HG03196 (cell line): Measurements from ENCODE around the gene CRCP.
"Not testable (repeated sequence)": the region's sequence is repeated elsewhere in the genome, so short reads cannot be mapped to it uniquely, and the experiment has no call there.

Experiments used
- ATAC-seq: cut with Tn5 transposase; IDR thresholded peaks from one replicate; pipeline ENCODE4 v1.9.1; 2021; ENCODE audit not compliant: unreplicated experiment

CRCP gene

DNA sequence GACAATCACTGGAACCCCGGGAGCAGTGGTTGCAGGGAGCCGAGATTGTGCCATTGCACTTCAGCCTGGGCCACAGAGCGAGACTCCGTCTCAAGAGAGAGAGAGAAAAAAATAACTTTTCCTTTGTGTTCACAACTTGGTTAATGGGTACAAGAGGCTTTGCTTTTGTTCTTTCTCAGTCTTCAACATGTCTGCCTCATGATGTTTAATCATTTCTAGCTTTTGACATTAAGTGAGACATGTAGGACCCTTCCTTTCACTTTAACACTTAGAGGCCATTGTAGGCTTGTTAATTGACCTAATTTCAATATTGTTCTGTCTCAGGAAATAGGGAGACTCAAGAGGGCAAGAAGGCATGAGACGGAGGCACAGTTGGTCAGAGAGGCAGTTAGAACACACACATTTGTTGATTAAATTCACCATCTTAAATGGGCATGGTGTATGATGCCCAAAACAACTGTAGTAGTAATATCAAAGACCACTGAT, 9.3 kb upstream of the CRCP start:
- no peak for ATAC-seq

DNA sequence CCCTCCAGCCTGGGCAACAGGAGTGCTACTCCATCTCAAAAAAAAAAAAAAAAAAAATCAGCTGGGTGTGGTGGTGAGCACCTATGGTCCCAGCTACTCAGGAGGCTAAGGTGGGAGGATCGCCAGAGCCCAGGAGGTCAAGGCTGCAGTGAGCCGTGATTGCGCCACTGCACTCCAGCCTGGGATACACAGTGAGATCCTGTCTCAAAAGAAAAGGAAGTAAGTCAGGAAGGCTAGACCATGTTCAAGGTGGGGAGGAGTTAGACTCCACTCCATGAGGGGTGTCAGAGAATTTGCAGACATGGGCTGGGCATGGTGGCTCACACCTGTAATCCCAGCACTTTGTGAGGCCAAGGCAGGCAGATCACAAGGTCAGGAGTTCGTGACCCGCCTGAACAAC, 6.2 kb upstream of the CRCP start:
- ATAC-seq, result not testable (repeated sequence)

DNA sequence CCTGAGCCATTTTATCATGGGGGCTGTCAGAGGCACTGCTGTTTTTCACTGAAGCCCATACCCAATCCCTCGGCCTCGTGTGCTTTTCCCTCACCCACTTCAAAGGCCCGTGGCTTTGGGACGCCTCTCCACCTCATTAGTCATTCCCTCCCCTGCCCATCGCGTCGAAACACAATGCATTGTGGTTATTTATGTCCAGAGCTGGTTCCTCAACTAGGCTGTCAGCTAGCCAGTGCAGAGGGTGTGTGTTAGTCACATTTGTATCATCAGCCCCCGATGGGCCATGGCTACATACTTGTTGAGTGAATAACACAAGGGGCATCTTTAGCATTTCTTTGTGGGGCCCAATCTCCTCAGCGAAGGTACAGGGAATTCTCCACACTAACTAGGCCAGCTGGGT, 3.8 kb upstream of the CRCP start:
- ATAC-seq, result no peak

DNA sequence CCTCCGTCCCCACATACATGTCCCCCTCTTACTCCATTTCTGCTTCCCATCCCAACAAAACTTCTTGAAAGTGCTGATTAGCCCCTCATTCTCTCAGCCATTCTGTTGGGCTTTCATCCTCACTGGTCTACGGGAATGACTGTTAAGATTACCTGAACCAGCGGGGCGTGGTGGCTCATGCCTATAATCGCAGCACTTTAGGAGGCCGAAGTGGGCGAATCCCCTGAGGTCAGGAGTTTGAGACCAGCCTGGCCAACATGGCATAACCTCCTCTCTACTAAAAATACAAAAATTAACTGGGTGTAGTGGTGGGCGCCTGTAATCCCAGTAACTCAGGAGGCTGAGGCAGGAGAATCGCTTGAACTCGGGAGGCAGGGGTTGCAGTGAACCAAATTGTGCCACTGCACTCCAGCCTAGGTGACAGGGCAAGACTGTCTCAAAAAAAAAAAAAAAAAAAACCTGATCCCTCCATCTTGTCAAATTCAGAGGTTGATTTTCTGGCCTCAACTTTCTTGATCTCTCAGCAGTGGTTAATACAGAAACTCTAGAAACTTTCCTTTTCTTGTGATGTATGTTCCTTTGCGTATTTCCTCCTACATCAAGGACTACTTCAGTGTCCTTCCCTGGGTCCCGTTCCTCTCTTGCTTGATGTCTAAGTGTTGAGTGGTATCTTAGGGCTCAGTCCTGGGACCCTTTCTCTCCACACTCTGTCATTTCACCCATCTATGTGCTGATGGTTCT, 2.2 kb downstream of the CRCP start:
- ATAC-seq, result not testable (repeated sequence)

DNA sequence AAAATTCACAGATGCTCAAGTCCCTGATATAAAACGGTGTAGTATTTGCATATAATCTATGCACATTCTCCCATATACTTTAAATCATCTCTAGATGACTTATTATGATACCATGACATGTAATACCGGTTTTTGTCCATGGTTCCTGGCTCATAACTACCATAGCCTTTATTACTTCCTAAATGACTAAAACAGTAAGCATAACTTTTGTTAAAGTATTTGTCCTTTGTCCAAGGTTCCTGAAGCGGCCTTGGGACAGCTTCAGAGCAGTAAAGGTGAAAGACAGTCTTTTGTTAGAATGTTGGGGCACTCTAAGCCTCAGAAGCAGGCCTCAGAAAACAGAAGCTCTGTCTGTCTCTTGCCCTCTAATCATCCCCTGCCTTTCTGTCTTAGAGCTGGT, 4.0 kb downstream of the CRCP start:
- no peak for ATAC-seq

DNA sequence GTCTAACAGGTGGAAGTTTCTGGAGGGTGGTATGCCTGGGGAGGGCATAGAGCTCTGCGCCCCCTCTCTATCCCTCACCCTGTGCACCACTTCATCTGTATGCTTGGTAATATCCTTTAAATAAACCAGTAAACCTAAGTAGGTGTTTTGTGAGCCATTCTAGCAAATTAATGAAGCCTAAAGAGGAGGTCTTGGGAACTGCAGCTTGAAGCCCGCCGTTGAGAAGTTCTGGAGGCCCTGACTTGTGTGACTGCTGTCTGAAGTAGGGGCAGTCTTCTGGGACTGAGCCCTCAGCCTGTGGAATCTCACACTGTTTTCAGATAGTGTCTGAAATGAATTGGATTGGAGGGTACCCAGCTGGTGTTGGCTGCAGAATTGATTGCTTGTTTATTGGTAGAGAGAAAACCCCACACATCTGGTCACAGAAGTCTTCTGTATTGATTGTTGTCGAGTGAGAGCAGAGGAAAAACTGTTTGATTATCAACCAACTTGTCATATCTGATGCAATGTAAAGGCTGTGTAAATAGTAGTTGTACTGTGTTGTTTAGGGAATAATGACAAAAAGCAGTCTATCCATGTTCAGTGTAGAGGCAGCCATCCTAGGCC, 4.7 kb downstream of the CRCP start:
- ATAC-seq, result no peak

DNA sequence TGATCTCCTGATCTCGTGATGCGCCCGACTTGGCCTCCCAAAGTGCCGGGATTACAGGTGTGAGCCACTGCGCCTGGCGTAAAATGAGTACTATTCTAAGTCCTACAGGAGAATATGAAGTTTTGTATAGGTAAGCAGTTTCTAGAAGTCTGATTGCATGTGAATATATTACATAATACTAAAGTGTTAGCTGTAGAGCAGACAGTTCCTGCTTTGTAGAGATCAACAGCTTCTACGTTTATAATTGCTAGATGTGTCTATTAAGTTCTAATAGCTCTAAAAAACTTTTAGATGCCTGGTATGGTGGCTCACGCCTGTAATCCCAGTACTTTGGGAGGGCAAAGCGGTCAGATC, 8.5 kb downstream of the CRCP start:
- ATAC-seq, result no peak

DNA sequence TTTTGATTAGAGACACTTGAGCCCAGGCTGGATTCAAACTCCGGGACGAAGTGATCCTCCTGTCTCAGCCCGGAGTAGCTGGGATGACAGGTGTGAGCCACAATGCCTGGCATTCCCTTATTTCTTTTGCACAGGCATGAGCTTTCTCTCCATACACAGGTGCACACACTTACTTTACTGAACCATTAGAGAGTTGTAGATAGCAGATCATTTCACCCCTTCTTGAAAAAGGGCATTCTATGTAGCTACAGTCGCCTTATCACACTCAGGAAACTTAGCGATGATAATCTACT, 9.9 kb downstream of the CRCP start:
- not testable (repeated sequence) for ATAC-seq

DNA sequence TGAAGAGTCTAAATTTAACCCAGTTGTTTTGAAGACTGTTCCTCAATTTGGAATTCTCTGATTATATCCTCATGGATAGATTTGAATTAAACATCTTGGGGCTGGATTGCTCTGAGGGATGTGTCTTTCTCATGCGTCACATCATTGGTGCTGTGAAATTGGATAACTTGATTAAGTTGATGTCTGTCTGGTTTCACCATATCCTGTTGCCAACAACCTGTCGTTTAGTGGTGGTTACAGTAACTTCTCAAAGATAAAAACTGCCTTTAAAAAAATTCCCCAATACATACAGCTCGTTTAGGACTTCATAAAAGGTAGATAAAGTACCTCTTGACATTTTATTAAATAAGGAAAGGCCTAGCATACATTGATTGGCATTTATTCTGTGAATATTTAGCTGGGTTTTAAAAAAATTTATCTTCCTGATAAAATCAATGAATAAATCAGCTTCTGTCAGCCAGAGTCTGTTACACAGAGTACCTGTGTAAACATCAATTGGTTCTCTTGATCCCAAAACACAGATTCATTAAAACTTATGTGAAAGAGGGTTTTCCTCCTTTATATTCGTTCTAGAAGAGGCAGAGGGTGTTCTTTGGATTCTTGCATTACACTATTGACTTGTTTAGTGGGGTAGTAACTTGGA, 10.5 kb downstream of the CRCP start:
- no peak for ATAC-seq

DNA sequence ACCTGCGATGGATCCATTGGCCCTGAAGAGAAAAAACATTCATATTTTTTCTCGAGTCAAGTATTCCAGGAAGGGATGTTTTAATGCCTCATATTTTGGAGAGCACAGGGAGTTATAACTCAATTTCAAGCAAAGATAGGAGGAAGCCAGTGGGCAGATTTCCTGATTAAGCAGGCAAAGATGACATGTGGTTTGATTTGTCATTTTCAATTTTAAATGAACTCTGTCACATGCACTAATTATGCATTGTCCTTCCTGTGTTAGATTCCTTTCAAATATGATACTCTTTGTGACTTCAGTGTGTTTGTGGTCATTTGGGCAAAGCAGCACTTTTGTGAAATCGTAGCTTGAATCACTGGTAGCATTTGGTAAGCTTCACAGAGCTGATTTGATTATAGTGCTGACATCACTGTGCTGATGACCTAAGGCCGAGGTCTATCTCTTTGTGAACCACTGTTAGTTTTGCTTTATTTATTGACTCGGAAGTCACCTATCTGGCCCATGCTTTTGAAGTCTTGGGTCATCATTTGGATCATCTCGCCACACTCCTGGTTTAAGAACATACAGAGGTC, 11.2 kb downstream of the CRCP start:
- ATAC-seq, result not testable (repeated sequence)

DNA sequence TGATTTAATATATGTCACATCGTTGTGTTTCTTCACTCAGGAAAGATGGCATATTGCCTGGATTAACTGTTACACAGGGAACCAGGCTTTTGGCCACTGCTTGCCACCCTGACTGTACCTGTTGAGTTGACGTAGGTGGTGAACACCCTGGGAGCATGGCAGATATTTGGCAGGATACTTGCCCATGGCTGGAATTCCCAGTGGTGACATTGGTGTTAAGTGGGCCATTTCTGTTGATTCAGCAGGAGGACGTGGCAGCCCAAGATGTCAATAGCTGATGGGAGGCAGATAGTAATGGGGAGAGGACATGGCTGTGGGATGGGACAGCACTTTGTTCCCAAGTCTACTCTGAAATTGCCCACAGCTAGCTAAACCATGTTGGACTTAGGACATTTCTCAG, 12.5 kb downstream of the CRCP start:
- not testable (repeated sequence) for ATAC-seq

DNA sequence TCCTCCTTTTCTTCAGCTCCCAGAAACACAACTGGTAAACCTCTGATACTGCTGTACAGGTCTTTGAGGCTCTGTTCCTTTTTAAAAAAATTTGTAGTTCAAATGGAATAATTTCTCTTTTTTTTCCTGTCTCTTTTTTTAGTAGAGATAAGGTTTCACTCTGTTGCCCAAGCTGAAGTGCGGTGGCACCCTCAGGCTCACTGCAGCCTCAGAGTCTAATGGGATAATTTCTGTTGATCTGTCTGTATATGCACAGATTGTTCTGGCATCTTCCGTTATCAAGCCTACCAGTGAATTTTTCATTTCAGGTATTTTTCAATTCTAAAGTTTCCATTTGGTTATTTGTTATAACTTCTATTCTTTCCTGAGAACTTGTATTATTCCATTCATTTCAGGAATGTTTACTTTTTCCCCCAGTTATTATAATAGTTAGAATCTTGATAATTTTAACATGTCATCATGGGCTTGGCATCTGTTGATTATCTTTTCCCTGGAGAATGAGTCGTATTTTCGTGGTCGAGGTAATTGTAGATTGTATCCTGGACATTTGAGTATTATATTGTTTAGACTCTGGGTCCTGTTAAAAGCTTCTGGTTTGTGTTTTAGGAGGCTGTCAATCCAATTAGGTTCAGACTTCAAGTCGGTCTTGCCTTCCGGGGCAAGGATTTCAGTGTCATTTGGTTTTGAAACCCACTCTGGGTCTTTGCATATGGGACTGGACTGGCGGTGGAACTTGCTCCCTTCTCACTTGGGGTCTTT, 24.5 kb downstream of the CRCP start:
- no peak for ATAC-seq

DNA sequence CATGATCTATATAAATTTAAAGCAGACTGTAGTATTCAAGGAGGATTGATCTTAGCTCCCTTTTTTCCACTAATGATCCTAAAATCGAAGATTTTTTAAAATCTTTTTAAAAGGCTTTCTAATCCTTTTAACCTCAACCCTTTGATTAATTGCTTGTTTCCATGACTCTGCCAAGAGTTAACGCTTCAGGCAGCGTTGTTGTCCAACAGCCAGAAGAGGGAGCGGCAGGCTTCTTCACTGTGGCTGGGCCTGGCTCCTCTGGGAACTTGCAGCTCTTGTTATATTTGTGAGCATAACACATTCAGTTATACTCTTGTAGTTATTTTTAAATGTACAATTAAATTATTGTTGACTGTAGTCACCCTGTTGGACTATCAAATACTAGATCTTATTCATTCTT, 26.3 kb downstream of the CRCP start:
- no peak for ATAC-seq

DNA sequence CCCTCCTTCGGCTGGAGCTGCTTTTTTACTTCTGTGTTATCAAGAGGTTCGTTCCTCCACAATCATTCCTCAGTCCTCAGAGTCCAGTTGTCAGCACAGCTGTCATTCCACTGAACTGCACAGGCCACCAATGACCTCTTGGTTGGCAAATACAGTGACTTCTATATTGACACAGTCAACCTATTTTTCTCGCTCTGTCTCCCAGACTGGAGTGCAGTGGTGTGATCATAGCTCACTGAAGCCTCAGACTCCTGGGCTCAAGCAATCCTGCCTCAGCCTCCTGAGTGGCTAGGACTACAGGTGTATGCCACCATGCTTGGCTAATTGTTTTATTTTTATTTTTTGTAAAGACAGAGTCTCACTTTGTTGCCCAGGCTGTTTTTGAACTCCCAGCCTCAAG, 27.7 kb downstream of the CRCP start:
- no peak for ATAC-seq

DNA sequence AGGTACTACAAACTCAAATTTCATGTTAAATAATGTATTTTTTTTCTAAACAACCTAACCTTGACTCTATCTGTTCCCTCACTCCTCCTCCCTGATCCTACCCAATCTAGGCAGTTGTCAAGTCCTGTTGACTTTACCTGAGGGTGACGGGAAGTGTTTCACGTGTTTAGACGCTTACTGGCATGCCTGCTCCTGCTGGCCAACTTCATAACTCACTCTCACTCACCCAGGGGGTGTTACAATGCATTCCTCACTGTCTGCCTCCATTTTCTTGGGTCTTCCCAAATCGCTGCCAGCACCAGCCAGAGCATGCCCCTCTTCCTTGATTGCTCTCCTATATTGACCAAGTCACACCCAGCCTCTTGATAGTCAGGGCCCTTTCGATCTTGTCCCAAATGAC, 28.3 kb downstream of the CRCP start:
- ATAC-seq, result no peak

DNA sequence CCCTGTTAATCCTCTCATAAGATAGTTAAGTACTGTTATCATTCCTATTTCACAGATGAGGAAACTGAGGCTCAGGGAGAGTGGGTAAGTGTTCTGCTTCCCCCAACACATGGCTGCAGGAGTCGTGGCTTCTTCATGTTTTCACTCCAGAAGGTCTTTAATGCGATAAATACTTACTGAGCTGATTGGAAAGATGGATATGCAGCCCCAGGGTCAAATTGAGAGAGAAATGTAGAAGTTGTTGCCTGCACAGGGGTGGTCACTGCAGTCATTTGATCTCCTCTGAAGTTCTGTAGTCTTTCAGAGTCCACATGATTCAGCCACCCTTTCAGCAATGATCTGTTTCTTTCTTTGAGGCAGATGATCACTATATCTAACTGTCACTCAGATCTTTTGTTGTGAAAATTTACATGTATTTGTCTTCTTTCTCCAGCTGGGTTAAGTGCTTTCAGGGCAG, 29.3 kb downstream of the CRCP start:
- no peak for ATAC-seq

DNA sequence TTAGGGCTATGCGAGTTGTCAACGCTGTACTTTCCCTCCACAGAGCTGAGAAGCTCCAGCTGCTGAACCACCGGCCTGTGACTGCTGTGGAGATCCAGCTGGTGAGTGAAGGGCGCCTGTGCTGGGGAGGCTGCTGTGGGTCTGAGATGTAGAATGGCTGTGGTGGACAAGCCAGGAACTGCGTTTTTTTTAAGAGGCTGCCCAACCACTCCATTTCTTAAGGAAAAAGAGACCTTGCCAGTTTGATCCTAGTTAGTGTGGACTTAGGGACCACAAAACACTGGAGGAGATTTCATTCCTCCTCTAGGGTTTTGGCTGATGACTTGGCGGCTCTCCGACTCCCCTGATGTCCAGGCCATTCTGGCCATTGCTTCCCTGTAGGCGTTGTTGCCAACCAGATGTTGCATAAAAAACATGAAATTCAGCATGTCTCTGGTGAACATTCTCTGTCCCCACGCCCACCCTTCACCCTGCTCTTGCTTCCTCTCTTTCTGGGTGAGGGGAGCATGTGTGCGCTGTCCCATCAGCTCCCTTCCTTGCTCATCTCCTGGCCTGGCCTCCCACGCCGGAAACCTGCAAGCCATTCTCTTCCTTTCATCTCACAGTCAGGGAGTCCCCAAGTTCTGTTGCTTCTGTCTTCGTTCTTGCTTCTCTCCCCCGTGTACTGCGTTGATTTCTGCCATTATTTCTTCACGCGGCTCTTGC, 30.9 kb downstream of the CRCP start:
- no peak for ATAC-seq

DNA sequence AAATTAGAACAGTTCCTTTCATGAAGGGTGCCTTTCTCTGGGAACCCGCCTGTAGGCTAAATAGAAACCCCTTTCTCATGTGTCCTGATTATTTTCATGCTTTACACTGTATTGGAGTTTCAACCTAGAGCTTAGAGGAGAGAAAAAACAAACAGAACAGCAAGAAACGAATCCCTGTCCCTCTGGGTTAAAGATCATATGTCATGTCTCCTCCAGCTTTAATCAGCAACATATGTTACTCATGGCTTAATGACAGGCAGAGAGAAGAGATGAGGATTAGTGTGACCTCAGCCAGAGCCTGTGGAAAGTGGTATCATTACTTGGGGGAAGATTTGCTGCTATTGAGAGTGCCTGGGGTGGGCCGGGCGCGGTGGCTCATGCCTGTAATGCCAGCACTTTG, 32.1 kb downstream of the CRCP start:
- no peak for ATAC-seq

DNA sequence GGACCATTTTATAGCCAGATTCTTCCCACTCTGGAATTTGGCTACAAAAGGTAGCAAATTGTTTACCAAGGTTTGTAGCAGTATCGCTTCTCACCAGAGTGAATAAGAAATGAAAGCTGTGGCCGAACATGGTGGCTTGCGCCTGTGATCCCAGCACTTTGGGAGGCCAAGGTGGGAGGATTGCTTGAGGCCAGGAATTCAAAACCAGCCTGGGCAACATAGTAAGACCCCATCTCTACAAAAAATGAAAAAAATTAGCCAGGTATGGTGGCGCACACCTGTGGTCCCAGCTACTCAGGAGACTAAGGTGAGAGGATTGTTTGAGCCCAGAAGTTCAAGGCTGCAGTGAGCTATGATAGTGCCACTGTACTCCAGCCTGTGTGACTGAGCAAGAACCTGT, 33.0 kb downstream of the CRCP start:
- not testable (repeated sequence) for ATAC-seq

DNA sequence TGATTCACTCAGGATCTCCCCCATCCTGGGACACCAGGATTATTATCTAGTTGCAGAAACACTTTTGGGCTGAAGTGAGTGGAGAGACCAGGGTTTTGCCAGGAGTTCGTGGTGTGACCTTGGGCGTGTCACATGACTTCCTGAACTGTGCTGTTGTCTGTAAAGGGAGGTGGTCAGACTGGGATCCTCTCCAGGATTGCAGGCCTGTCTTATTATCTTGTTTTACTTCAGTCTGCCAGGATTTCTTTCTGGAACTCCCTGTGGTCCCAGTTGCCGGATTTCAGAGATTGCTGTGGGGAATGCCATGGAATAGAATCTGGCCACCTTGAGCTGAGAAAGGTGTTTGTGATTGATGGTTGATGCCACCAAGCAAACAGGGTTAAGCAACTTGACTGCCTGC, 35.8 kb downstream of the CRCP start:
- ATAC-seq, result no peak
